ENCODE results near the gene SLC38A1.
"Not testable (repeated sequence)": the region's sequence is repeated elsewhere in the genome, so short reads cannot be mapped to it uniquely, and the experiment has no call there.

SLC38A1 gene

DNA sequence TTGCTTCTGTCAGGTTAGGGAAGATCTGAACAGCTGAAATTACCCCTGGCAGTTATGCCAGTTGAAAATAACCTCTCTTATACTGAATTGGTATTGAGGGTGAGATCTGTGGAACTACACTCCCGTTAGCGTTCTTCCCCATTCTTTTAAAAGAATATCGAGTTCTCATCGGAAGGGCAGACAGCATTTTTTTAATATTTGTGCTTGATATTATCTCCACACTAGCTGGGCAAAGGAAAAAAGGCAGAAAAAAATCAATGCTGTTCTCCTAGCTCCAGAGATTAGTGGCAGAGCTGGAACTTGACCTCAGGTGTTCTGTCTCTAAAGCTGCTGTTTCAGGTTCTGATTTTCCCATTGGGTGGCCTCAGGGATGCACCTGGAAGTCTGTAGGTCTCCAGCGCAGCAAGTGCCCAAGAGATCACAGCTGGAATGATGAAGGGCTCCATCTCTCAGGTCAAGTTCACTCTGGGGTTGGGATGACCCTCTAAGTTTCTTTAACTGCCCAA is 67.5 kb downstream of the SLC38A1 start:
- no peak for DNase-seq

- DNase-seq: no peak
Observed at GRCh38 chr12:46200551-46200950, 68.3 kb downstream of the SLC38A1 start.

GRCh38 chr12:46198913-46199312 is 69.9 kb downstream of the SLC38A1 start:
- DNase-seq: no peak

DNA sequence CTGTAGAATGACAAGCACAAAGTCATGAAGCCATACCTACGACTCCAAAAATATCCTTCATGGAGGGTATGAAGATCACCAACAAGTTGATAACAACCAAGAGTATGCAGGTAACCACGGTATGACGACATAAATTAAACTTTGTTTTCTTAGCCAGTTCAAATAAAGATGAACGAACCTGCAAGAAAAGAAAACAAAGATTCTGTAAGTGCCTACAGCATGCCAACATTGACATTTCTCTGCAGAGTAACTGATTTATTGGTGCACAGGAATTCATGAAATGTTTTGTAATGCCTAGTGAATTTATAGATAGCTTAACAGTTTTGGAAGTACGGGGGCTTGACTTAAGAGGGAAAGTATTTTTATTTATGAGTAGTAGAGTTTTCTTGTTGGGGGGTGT is 71.0 kb downstream of the SLC38A1 start:
- no peak for DNase-seq

GRCh38 chr12:46190533-46190932 is 78.3 kb downstream of the SLC38A1 start:
- DNase-seq: not testable (repeated sequence)

- DNase-seq: no peak
Observed at GRCh38 chr12:46188170-46188569, 80.7 kb downstream of the SLC38A1 start.

DNA sequence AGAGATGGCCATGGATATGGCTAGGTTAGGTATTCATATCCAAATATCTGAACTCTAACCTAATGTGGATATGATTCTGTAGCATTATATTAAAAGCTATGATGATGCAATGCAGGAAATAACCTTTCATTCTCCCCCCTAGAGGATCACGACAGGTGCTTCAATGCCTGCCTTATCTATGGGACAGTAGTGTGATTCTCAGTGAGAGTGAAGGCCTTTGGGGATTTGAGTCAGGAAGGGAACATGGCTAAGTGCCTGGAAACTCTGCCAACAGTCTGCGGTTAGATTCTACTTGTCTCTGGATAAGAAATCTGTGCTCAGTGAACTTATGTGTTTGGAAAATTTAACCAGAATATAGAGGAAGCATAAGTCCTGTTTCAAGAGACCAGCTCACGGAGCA is 81.8 kb downstream of the SLC38A1 start:
- DNase-seq: no peak

DNA sequence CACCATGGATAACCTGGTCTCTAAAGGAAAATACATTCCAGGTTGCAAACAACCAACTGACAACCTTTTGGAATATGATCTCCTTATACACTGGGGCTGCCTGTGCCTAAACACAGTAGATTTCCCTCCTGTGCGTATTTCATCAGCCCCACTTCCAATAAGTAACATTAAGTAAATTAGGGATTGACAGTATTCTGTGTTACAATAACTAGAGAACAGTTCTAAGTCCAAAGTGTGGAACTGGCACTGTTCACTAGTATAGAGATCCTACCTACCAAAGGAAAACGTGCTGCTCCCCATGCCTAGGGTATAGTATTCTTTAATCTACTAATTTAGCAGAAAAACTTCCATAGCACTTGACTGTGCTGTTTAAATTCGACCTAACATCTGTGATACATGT is 82.8 kb downstream of the SLC38A1 start:
- no peak for DNase-seq

DNA sequence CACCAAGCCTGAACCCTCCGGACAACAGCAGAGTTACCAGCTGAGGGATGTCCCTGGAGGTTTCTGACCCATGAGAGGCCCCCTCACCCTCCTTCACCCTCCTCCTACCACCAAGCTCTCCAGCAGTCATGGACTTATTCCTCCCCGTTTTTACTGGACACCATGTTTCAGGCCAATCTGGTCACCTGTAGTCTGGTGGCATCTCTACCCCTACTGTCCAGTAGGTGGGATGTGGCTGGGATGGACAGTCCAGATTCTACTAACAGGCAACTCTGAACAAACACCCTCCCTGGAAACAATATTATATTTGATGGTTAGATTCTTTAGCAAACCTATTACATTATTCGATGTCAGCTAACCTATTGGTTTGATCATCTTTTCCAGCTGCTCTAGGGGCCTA is 83.2 kb downstream of the SLC38A1 start:
- no peak for DNase-seq

- no peak for DNase-seq
Observed at GRCh38 chr12:46184798-46185595, 83.8 kb downstream of the SLC38A1 start.

GRCh38 chr12:46183112-46183511 is 85.7 kb downstream of the SLC38A1 start:
- no peak for DNase-seq

GRCh38 chr12:46181465-46181864 is 87.4 kb downstream of the SLC38A1 start:
- DNase-seq: no peak

- no peak for DNase-seq
Observed at GRCh38 chr12:46179693-46180452, 89.0 kb downstream of the SLC38A1 start.

DNA sequence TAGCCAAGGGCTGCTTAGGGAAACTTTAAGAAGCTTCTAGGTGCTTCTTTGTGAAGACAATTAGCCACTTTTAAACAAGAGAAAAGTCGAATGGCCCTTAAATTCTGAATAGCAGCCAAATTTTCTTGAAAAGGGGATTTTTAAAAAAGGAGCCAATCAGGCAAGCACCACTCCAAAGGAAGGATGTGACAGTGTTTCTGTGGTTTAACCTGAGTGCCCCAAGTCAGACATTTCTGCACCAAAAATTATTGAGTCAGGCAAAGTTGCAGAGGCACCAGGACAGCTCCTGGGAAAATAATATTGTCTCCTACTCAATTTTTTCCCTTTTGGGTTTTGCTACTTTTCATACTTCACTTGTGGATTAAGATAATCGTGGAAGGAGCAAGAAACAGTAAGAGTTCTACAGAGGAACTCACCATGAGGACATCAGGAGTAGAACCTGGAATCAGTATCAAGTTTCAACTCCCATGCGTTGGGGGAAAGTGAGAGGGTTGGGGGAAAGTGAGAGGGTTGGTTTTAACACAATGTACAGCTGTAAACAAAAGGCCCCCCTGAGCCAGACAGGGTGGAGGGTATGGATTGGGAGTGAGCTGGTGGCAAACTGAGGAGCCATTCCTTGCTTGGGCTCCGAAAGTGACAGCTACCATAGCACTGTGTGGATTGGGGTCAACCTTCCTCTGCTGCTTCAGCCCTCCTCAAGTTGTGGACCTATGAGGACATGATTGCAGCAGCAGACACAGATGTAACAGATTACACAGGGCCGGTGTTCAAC is 90.8 kb downstream of the SLC38A1 start:
- no peak for DNase-seq

GRCh38 chr12:46177025-46177424 is 91.8 kb downstream of the SLC38A1 start:
- DNase-seq: no peak

- DNase-seq: no peak
Observed at GRCh38 chr12:46174919-46175318, 93.9 kb downstream of the SLC38A1 start.

- DNase-seq: no peak
Observed at GRCh38 chr12:46174061-46174662, 94.7 kb downstream of the SLC38A1 start.

DNA sequence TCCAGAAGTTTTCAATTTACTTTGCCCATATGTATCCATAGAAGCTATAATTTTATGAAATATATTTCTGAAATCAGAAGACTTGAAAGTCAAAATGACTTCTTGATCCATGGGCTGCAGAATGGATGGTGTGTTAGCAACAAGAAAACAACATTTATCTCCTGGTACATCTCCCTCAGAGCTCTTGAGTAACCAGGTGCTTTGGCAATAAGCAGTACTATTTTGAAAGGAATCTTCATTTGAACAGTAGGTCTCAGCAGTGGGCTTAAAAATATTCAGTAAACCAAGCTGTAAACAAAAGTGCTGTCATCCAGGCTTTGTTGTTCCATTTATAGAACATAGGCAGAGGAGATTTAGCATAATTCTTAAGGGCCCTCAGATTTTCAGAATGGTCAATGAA is 100.4 kb downstream of the SLC38A1 start:
- no peak for DNase-seq

DNA sequence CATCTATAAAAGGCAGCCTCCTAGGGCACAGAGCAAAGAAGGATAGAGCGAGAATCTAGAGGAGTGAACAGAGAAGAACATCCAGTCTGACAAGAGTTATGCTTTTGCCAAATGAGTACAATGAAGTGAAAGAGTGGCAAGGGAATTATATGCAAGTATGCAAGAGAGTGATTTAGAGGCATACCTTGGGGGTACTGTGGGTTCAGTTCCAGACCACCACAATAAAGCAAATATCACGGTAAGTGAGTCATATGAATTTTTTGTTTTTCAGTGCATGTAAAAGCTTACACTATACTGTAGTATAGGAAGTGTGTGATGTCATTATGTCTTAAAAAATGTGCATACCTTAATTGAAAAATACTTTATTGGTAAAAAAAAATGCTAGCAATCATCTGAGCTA is 101.4 kb downstream of the SLC38A1 start:
- DNase-seq: no peak

DNA sequence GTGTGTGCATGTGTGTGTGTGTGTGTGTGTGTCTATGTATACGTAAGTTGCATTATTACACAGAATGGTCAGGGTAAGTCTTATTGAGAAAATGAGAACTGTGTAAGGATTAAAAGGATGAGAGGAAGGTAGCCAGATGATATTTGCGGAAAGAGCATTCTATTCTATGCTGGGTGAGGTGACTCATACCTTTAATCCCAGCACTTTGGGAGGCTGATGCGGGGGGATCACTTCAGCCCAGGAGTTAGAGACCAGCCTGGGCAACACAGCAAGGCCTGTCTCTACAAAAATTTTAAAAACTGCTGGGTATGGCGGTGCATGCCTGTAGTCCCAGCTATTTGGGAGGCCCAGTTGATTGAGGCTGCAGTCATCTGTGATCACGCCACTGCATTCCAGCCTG is 103.7 kb downstream of the SLC38A1 start:
- DNase-seq: no peak

- DNase-seq: no peak
Observed at GRCh38 chr12:46164186-46164761, 104.6 kb downstream of the SLC38A1 start.

GRCh38 chr12:46162549-46163076 is 106.2 kb downstream of the SLC38A1 start:
- DNase-seq: not testable (repeated sequence)
